Measurements from ENCODE around the gene SKAP1.
"Not testable (repeated sequence)": the region's sequence is repeated elsewhere in the genome, so short reads cannot be mapped to it uniquely, and the experiment has no call there.

The SKAP1 gene

DNA sequence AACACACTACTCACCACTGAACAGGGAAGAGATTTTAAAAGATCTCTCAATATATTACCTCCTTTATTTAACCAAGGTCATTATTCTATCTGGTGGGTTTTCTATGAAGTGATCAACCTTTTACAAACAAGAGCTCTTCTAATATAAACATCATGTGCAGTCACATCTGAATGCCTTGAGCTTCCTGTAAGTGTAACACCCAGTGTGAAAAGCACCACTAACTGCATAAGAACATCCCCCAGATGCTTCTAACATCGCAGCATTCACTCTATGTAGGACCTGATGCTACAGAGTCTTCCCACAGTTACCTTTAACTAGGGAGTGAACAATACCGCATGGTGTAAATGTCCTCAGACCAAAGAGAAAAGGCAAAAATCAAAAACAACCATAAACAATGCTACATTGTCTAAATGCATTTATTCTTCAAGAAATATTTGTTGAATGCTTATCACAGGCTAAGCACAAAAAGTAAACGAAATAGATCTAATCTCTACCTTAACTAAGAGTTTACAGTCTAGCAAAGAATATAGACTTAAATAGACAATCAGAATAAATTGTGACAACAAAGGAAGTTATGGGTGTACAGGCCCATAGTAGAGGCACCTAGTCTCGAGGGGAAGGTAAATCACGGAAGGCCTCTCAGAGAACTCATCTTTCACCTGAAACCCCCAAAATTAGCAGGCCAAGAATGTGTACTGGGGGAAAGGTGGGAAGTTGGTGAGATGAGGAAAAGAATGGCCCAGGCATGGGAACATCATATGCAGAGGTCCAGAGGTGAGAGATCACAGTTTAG is 16.2 kb downstream of the SKAP1 start:
- DNase-seq (ENCODE audit: low spot score) = no peak

DNA sequence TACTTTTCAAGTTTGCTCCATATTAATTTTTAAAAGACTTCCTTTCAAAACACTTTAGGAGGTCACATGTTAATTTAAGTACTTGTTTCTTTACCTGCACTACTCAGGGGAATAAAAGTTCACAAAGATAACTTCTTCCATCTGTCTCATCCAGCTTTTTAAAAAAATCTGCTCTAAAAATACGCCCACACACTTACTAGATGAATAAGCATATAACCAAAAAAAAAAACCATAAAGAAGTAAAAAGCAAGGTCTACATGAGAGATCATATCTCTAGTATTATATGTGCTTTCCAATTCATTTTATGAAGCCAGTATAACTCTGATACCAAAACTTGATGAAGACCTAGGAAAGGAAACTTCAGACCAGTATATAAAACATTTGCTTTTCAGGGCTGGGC is 17.2 kb downstream of the SKAP1 start:
- no peak for DNase-seq (ENCODE audit: low spot score)

- not testable (repeated sequence) for DNase-seq (ENCODE audit: low spot score)
Observed at GRCh38 chr17:48410821-48411220, 19.2 kb downstream of the SKAP1 start.

DNA sequence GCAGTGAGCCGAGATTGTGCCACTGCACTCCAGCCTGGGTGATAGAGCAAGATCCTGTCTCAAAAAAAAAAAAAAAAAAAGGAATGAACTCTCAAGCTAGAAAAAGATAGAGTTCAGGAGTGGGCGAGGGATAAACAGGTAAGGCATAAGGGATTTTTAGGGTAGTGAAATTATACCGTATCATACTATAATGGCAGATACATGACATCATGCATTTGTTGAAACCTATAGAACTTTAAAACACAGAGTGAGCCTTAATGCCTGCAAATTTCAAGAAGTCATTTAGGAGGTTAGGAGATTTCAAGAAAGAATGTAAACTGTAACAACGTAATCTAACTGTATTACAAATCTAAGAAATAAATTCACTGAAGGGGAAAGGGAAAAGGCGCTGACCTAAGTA is 20.4 kb downstream of the SKAP1 start:
- no peak for DNase-seq (ENCODE audit: low spot score)

GRCh38 chr17:48406936-48407567 is 23.0 kb downstream of the SKAP1 start:
- no peak for DNase-seq (ENCODE audit: low spot score)

GRCh38 chr17:48394821-48395220 is 35.2 kb downstream of the SKAP1 start:
- DNase-seq (ENCODE audit: low spot score) = no peak

DNA sequence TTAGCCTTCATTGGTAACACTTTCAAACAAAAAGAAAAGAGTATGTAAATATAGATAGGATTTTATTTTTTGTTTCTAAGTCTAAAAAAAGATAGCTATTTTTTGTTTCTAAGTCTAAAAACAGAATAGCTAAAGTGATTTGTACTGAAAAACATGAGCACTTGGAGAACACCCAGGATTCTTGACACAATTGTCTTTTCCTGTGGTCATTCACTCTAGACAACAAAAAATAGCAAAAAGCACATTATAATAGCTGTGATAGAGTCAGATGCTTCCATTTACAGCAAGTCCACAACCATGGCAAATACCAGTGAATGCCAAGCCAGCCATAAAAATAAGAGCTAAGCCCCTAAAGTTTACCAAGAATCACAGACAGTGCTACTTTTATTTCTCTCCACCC is 36.7 kb downstream of the SKAP1 start:
- peak; percentile 9 for DNase-seq (ENCODE audit: low spot score)

- DNase-seq (ENCODE audit: low spot score) = peak; percentile 11
Observed at GRCh38 chr17:48392857-48393256, 37.2 kb downstream of the SKAP1 start.

- DNase-seq (ENCODE audit: low spot score) = no peak
Observed at GRCh38 chr17:48391444-48391843, 38.6 kb downstream of the SKAP1 start.

DNA sequence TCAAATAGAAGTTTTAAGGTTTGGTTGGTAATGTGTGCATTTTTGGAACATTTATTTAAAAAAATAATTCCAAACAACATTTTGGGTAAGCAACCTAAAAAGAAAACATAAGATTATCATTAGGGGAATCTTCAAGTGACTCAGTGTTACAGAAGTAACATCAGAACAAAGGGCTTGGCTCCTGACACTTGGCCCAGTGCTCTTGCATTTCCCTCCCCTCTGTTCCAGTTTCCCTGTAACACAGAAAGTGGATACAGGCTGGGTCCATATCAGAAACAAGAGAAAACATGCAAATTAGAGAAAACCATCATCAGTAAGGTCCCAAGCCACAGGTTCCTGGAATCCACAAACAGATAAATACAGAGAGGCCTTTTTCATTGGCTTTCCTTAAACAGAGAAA is 40.1 kb downstream of the SKAP1 start:
- no peak for DNase-seq (ENCODE audit: low spot score)

GRCh38 chr17:48388955-48389743 is 40.9 kb downstream of the SKAP1 start:
- no peak for DNase-seq (ENCODE audit: low spot score)

- DNase-seq (ENCODE audit: low spot score) = no peak
Observed at GRCh38 chr17:48386826-48387225, 43.2 kb downstream of the SKAP1 start.

- DNase-seq (ENCODE audit: low spot score) = no peak
Observed at GRCh38 chr17:48385319-48385718, 44.7 kb downstream of the SKAP1 start.

DNA sequence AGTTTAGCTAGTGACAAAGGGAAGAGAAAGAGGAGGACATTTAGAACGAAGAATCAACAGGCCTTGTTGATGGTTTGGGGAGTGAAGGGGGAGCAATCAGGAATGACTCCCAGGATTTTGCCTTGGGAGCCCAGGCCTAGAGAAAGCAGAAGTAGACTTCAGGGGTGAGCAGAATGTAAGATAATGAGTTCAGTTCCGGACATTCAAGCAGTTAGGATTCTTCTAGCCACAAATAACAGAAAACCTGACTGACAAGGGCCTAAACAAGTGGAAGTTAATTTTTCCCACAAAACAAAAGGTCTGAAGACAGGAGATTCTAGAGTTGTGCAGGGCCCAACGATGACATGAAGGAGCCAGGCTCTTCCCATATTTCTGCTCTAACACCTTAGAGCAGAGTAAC is 45.9 kb downstream of the SKAP1 start:
- DNase-seq (ENCODE audit: low spot score) = no peak

- DNase-seq (ENCODE audit: low spot score) = no peak
Observed at GRCh38 chr17:48382989-48383388, 47.0 kb downstream of the SKAP1 start.

DNA sequence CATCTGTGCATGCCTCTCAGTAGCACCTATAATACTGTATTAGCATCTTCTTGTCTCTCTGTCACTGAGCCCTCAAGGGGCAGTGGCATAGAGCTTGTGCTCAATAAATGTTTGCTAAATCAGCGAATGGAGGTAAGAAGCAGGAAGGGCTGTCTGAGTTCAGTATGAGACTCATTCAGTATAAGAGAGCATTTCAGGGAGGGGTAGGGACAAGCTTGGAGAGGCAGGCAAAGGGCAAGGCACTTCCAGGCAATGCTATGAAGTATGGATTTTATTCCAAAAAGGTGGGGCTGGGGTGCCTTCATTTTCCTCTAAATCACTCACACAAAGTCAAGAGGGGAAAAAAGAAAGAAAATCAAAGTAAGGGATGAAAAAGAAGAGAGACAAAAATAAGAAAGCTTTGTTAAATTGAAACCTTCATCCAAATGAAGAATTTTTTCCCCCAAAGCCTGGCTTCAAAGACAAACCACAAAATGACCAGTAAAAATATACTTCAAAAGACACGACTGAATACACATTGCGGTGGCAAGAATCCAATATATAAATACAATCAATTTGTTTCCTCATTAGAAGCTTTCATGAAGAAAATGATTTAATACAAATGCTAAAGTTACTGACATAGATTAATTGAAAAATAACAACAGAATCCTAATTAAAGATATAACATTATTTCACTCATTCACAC is 51.2 kb downstream of the SKAP1 start:
- no peak for DNase-seq (ENCODE audit: low spot score)

GRCh38 chr17:48378238-48378637 is 51.8 kb downstream of the SKAP1 start:
- DNase-seq (ENCODE audit: low spot score) = no peak

GRCh38 chr17:48376682-48377325 is 53.2 kb downstream of the SKAP1 start:
- DNase-seq (ENCODE audit: low spot score) = no peak

DNA sequence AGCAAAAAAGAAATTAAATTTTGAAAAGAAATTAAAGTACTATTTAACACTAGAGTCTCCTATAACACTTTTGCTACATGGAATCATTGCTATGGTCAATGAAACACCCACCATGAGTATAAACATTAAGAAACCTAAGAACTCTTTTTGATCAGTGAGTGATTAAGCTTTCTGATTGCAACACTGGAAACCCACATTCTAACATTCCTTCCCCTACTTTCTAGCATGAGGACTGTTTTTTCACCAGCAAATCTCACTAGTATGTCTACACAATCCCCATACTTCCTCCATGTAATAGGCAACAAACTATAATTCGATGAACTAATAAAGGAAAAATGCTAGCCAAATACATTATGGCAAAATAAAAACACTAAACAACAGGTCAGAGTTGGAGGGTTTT is 54.7 kb downstream of the SKAP1 start:
- DNase-seq (ENCODE audit: low spot score) = peak; percentile 15

GRCh38 chr17:48374650-48375230 is 55.3 kb downstream of the SKAP1 start:
- DNase-seq (ENCODE audit: low spot score) = no peak

DNA sequence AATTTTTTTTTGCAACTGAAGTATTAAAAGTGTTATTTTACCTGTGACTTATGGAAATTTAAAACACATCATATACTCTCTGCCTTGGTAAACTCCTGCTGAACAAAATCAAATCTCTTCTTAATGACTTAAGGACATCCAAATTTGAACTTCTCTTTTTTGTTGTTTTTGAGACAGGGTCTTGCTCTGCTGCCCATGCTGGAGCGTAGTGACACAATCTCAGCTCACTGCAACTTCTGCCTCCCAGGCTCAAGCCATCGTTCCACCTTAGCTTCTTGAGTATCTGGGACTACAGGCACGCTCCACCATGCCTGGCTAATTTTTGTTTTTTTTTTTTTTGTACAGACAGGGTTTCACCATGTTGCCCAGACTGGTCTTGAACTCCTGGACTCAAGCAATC is 56.1 kb downstream of the SKAP1 start:
- no peak for DNase-seq (ENCODE audit: low spot score)
